ENCODE data around the gene KRTAP5-2.

KRTAP5-2 gene

DNA sequence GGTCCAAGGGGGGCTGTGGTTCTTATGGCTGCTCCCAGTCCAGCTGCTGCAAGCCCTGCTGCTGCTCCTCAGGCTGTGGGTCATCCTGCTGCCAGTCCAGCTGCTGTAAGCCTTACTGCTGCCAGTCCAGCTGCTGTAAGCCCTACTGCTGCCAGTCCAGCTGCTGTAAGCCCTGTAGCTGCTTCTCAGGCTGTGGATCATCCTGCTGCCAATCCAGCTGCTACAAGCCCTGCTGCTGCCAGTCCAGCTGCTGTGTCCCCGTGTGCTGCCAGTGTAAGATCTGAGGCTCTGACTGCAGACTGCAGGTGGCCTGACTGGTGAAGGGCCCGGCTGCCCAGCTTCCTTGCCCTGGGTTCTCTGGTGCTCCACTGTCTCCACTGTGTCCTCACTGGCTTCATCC is 32.2 kb upstream of the KRTAP5-2 start:
- Histone ChIP-seq H3K27me3 (replicated peaks; ENCODE audit: insufficient read depth, low read length) (peaks cover 95% of the 10 kb centered on the region), H3K9me3 (replicated peaks; ENCODE audit: insufficient read depth, low read length) (no peaks in the 10 kb centered on the region), H3F3A (ENCODE audit: insufficient read depth, low read length) (no peaks in the 10 kb centered on the region), H4K20me1 (ENCODE audit: insufficient read depth, low read length) (no peaks in the 10 kb centered on the region), H3K27ac (ENCODE audit: low read length) (no peak overlapping the region), H3K9ac (ENCODE audit: low read length) (no peak overlapping the region), H3K79me2 (ENCODE audit: low read length) (no peaks in the 10 kb centered on the region), H3K4me1 (ENCODE audit: low read length) (peaks cover 6% of the 10 kb centered on the region; the same call in 1 of the 2 replicates), H3K4me3 (ENCODE audit: low read length) (no peak overlapping the region), H3K4me2 (ENCODE audit: low read depth, low read length) (no peak overlapping the region), H2AFZ (ENCODE audit: low read length) (no peak overlapping the region), H3K9me2 (replicated peaks; ENCODE audit: insufficient read depth, low read length) (no peaks in the 10 kb centered on the region), H3K36me3 (replicated peaks; ENCODE audit: insufficient read depth, low read length) (no peaks in the 10 kb centered on the region)
- TF ChIP-seq, protein P1, sequence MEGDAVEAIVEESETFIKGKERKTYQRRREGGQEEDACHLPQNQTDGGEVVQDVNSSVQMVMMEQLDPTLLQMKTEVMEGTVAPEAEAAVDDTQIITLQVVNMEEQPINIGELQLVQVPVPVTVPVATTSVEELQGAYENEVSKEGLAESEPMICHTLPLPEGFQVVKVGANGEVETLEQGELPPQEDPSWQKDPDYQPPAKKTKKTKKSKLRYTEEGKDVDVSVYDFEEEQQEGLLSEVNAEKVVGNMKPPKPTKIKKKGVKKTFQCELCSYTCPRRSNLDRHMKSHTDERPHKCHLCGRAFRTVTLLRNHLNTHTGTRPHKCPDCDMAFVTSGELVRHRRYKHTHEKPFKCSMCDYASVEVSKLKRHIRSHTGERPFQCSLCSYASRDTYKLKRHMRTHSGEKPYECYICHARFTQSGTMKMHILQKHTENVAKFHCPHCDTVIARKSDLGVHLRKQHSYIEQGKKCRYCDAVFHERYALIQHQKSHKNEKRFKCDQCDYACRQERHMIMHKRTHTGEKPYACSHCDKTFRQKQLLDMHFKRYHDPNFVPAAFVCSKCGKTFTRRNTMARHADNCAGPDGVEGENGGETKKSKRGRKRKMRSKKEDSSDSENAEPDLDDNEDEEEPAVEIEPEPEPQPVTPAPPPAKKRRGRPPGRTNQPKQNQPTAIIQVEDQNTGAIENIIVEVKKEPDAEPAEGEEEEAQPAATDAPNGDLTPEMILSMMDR (IDR thresholded peaks at IDR 0.05; ENCODE audit: low read length) = no peak
- no peak for TF ChIP-seq EZH2phosphoT487 (IDR thresholded peaks at IDR 0.05; ENCODE audit: low read length)
- no peak for TF ChIP-seq EZH2 (optimal IDR thresholded peaks at IDR 0.05; ENCODE audit: low read depth, low read length)
- no peak for DNase-seq

DNA sequence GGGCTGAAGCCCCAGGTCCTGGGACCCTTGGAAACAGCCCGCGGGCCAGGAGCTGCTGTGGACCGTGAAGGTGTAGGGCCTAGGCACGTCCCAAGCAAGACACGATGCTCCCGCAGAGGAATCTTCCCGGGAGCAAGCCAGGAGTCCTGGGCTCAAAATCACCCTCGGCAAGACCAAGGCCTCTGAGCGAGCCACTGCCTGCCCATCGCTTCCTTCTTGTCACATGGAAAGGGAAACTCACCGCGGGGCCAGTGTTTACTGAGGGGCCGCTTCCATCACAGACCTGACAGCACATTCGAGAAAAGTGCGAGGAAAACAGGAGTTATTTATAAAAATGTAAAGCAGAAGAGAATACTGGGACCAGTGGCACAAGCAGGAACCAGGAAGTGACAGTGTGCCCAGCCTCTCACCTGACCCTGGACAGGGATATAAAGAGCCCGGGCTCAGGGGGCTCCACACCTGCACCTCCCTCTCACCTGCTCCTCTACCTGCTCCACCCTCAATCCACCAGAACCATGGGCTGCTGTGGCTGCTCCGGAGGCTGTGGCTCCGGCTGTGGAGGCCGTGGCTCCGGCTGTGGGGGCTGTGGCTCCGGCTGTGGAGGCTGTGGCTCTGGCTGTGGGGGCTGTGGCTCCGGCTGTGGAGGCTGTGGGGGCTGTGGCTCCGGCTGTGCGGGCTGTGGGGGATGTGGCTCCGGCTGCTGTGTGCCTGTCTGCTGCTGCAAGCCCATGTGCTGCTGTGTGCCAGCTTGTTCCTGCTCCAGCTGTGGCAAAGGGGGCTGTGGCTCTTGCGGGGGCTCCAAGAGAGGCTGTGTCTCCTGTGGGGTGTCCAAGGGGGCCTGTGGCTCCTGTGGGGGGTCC is 31.5 kb upstream of the KRTAP5-2 start, which contains the start of gene KRTAP5-5:
KRTAP5-5 (plus strand) TSS at position 450 of the 860 bp plus-strand sequence; CDS start at position 516, 66 bp downstream.
- Histone ChIP-seq H3K79me2 (ENCODE audit: low read length) (no peaks in the 10 kb centered on the region), H2AFZ (ENCODE audit: low read length) (no peak within 1 kb of the TSS), H3K4me3 (ENCODE audit: low read length) (no peak within 1 kb of the TSS), H3K9ac (ENCODE audit: low read length) (no peak within 1 kb of the TSS), H3F3A (ENCODE audit: insufficient read depth, low read length) (no peaks in the 10 kb centered on the region), H3K27me3 (replicated peaks; ENCODE audit: insufficient read depth, low read length) (peaks cover 95% of the 10 kb centered on the region), H3K27ac (ENCODE audit: low read length) (no peak within 1 kb of the TSS), H3K4me2 (ENCODE audit: low read depth, low read length) (no peak within 1 kb of the TSS), H3K36me3 (replicated peaks; ENCODE audit: insufficient read depth, low read length) (no peaks in the 10 kb centered on the region), H4K20me1 (ENCODE audit: insufficient read depth, low read length) (no peaks in the 10 kb centered on the region), H3K9me3 (replicated peaks; ENCODE audit: insufficient read depth, low read length) (no peaks in the 10 kb centered on the region), H3K4me1 (ENCODE audit: low read length) (peaks cover 6% of the 10 kb centered on the region; the same call in 1 of the 2 replicates), H3K9me2 (replicated peaks; ENCODE audit: insufficient read depth, low read length) (no peaks in the 10 kb centered on the region)
- TF ChIP-seq EZH2 (optimal IDR thresholded peaks at IDR 0.05; ENCODE audit: low read depth, low read length) (no peak), EZH2phosphoT487 (IDR thresholded peaks at IDR 0.05; ENCODE audit: low read length) (no peak)
- TF ChIP-seq, protein P1 (IDR thresholded peaks at IDR 0.05; ENCODE audit: low read length) = no peak
- DNase-seq = no peak

DNA sequence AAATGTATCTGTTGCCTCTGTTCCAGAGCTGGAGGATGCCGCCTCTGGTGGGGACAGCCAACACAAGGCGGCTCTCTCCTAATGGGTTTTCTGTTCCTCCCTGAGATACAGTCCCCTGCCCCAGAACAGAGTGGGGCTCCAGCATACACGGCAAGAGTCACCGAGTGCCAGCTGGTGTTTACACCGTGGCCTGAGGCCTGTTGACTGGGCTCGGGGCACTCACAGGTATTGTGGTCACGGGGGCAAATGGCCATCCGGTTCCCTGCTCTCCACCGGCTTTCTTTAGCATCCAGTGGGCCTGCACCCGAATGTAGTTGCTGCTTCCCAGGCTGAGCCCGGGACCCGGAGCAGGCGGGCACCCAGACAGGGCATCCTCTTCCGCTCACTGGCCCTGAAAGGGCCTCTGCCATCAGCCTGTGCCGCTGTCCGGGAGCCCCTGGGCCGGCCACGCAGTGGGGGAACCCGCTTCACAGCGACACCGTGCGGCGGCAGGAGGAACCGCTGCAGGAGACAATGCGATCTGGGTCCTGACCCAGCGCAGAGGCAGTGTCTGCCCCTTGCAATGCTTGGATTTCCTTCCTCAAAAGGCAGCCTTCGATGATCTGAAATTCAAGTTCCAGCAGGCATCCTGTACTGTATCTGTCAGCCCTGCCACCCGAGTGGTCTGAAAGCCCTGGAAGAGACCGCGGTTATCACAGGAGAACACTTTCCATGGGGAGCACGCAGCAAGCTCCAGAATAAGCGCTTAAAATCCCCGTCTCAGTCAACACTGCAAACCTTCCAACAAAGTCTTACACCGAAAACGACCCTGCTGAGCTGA is 30.6 kb upstream of the KRTAP5-2 start:
- H2AFZ ChIP-seq (ENCODE audit: low read length) = no peak overlapping the region
- DNase-seq = peak; percentile 32

More for the DNA sequence above, 30.6 kb upstream of the KRTAP5-2 start:
- H3K4me1 ChIP-seq (ENCODE audit: low read length) = peaks cover 6% of the 10 kb centered on the region; the same call in 1 of the 2 replicates
- no peak overlapping the region for H3K9ac ChIP-seq (ENCODE audit: low read length)
- H3K79me2 ChIP-seq (ENCODE audit: low read length) = no peaks in the 10 kb centered on the region
- H3K4me3 ChIP-seq (ENCODE audit: low read length) = no peak overlapping the region
- no peaks in the 10 kb centered on the region for H4K20me1 ChIP-seq (ENCODE audit: insufficient read depth, low read length)
- no peaks in the 10 kb centered on the region for H3K36me3 ChIP-seq (replicated peaks; ENCODE audit: insufficient read depth, low read length)
- H3K9me2 ChIP-seq (replicated peaks; ENCODE audit: insufficient read depth, low read length) = no peaks in the 10 kb centered on the region
- no peak overlapping the region for H3K4me2 ChIP-seq (ENCODE audit: low read depth, low read length)
- no peak overlapping the region for H3K27ac ChIP-seq (ENCODE audit: low read length)
- no peaks in the 10 kb centered on the region for H3F3A ChIP-seq (ENCODE audit: insufficient read depth, low read length)
- H3K9me3 ChIP-seq (replicated peaks; ENCODE audit: insufficient read depth, low read length) = no peaks in the 10 kb centered on the region
- peaks cover 95% of the 10 kb centered on the region for H3K27me3 ChIP-seq (replicated peaks; ENCODE audit: insufficient read depth, low read length)
- no peak for TF ChIP-seq EZH2 (optimal IDR thresholded peaks at IDR 0.05; ENCODE audit: low read depth, low read length)
- TF ChIP-seq, protein P1 (IDR thresholded peaks at IDR 0.05; ENCODE audit: low read length) = peak; percentile 94

Measured in MM.1S (cell line).